MCF 10A (cell line): ENCODE measurements around the gene AK4. TPM values are rescaled to one million over a fixed set of nuclear protein-coding genes. Genes with fewer than 3 reads are reported as not detected.

ENCODE experiments used
- BruUV-seq: library from RNA; stranded (reverse); fragments of 400-500 nt; replicated peaks from 2 replicates; lab custom pipeline; 2021; lab: Mats Ljungman, UMichigan
- CTCF ChIA-PET: fragments of 300-600 bp; sonication (Branson Sonifier 250); formaldehyde crosslinking; extraction: SDS; loops from one replicate; lab custom pipeline; 2021; ENCODE audit warnings: antibody characterized with exemption, inconsistent platforms; lab: Yijun Ruan, JAX
- POLR2A ChIA-PET: fragments of 300-600, 350-650 bp; sonication (Branson Sonifier 250); formaldehyde crosslinking; extraction: SDS; loops from one replicate; lab custom pipeline; 2020; ENCODE audit warnings: antibody characterized with exemption, inconsistent platforms; lab: Yijun Ruan, JAX
- DNase-seq: peaks from one replicate; pipeline ENCODE4 v3.0.0-alpha.2; 2018; ENCODE audit not compliant: unreplicated experiment
- H3K27ac Mint-ChIP-seq: one replicate; pipeline ENCODE4 v1.8.0; 2022; ENCODE audit warnings: mild to moderate bottlenecking, low read depth, mixed read lengths; ENCODE audit not compliant: unreplicated experiment
- H3K27me3 Mint-ChIP-seq: one replicate; pipeline ENCODE4 v1.8.0; 2022; ENCODE audit warnings: mixed read lengths; ENCODE audit not compliant: insufficient read depth, unreplicated experiment
- H3K36me3 Mint-ChIP-seq: one replicate; pipeline ENCODE4 v1.8.0; 2022; ENCODE audit warnings: mild to moderate bottlenecking, moderate library complexity, mixed read lengths; ENCODE audit not compliant: insufficient read depth, unreplicated experiment
- H3K4me1 Mint-ChIP-seq: one replicate; pipeline ENCODE4 v1.8.0; 2022; ENCODE audit warnings: mixed read lengths; ENCODE audit not compliant: insufficient read depth, unreplicated experiment
- H3K4me3 Mint-ChIP-seq: one replicate; pipeline ENCODE4 v1.8.0; 2022; ENCODE audit warnings: mild to moderate bottlenecking, moderate library complexity, mixed read lengths; ENCODE audit not compliant: unreplicated experiment
- H3K9me3 Mint-ChIP-seq: one replicate; pipeline ENCODE4 v1.8.0; 2022; ENCODE audit warnings: mixed read lengths; ENCODE audit not compliant: unreplicated experiment
- intact Hi-C: fragments of 100-400 bp; cut with micrococcal nuclease; formaldehyde crosslinking; loops from 2 replicates; pipeline ENCODE4 v1.14.1; 2022
- total RNA-seq: library from RNA; stranded (reverse); gene quantifications from 2 replicates; pipeline ENCODE4 v1.2.3, GENCODE V29; 2022
- TF ChIP-seq, protein P1 (sequence below): fragments of 200-600 bp; IDR thresholded peaks from one replicate; pipeline ENCODE4 v1.8.0; 2022; ENCODE audit warnings: antibody characterized with exemption, mild to moderate bottlenecking; ENCODE audit not compliant: unreplicated experiment

AK4 gene
- total RNA-seq, 1 experiment from 2014 or later = 57.1 TPM

DNA sequence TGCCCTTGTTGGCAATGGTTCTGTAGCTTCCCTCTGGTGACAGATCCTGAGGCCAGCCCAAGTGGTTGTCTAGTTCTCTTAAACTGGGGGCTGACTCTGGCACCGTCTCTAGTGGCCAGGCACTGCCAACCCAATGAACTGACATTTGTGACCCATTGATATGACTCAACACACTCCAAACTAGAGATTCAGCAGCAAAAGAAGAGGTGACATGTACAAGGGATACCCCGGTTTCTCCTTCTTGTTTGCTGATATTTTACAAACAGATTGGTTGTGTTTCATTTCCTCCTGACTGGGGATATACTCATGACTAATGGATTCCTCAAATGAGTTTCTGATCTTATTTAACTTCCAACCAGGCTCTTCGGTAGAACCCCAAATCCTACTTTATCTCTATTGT is 95.5 kb downstream of the AK4 start:
- no TSS peak for BruUV-seq
- Mint-ChIP-seq H3K4me3 (no peak overlapping the region), H3K27ac (no peak overlapping the region), H3K36me3 (no peaks in the 10 kb centered on the region), H3K27me3 (no peaks in the 10 kb centered on the region), H3K4me1 (peaks cover 11% of the 10 kb centered on the region), H3K9me3 (no peaks in the 10 kb centered on the region)
- TF ChIP-seq, protein P1, sequence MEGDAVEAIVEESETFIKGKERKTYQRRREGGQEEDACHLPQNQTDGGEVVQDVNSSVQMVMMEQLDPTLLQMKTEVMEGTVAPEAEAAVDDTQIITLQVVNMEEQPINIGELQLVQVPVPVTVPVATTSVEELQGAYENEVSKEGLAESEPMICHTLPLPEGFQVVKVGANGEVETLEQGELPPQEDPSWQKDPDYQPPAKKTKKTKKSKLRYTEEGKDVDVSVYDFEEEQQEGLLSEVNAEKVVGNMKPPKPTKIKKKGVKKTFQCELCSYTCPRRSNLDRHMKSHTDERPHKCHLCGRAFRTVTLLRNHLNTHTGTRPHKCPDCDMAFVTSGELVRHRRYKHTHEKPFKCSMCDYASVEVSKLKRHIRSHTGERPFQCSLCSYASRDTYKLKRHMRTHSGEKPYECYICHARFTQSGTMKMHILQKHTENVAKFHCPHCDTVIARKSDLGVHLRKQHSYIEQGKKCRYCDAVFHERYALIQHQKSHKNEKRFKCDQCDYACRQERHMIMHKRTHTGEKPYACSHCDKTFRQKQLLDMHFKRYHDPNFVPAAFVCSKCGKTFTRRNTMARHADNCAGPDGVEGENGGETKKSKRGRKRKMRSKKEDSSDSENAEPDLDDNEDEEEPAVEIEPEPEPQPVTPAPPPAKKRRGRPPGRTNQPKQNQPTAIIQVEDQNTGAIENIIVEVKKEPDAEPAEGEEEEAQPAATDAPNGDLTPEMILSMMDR = no peak
- intact Hi-C loops = no loop called here
- CTCF ChIA-PET = interaction anchor here (0.6 to 1.2 kb wide), 3 partner anchors 15 to 444 kb away, joined by 3 to 4 read pairs (median 3); no protein-coding TSS in a partner anchor
- DNase-seq = no peak
- POLR2A ChIA-PET = interaction anchor here (4.0 kb wide), 1 partner anchor 11 kb away, joined by 11 read pairs; no protein-coding TSS in a partner anchor

DNA sequence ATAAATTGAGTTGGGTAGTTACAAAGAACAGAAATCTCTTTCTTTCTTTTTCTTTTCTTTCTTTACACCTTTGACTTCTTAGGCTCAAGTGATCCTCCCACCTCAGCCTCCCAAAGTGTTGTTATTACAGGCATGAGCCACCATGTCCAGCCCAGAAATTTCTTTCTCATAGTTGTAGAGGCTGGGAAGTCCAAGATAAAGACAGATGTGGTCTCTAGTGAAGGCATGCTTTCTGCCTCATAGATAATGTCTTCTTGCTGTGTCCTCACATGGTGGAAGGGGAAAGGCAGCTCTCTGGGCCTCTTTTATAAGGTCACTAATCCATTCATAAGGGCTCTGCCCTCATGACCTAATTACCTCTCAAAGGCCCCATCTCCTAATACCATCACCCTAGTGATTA is 97.3 kb downstream of the AK4 start:
- ChIA-PET CTCF (no interaction called here), POLR2A (interaction anchor here (4.0 kb wide), 1 partner anchor 9 kb away, joined by 11 read pairs; no protein-coding TSS in a partner anchor)
- H3K27me3 Mint-ChIP-seq = no peaks in the 10 kb centered on the region
- intact Hi-C loops = no loop called here
- no peaks in the 10 kb centered on the region for H3K9me3 Mint-ChIP-seq
- TF ChIP-seq, protein P1 = no peak
- BruUV-seq = no TSS peak
- no peak overlapping the region for H3K27ac Mint-ChIP-seq
- H3K4me3 Mint-ChIP-seq = no peak overlapping the region
- no peaks in the 10 kb centered on the region for H3K36me3 Mint-ChIP-seq
- H3K4me1 Mint-ChIP-seq = peaks cover 11% of the 10 kb centered on the region
- DNase-seq = no peak

DNA sequence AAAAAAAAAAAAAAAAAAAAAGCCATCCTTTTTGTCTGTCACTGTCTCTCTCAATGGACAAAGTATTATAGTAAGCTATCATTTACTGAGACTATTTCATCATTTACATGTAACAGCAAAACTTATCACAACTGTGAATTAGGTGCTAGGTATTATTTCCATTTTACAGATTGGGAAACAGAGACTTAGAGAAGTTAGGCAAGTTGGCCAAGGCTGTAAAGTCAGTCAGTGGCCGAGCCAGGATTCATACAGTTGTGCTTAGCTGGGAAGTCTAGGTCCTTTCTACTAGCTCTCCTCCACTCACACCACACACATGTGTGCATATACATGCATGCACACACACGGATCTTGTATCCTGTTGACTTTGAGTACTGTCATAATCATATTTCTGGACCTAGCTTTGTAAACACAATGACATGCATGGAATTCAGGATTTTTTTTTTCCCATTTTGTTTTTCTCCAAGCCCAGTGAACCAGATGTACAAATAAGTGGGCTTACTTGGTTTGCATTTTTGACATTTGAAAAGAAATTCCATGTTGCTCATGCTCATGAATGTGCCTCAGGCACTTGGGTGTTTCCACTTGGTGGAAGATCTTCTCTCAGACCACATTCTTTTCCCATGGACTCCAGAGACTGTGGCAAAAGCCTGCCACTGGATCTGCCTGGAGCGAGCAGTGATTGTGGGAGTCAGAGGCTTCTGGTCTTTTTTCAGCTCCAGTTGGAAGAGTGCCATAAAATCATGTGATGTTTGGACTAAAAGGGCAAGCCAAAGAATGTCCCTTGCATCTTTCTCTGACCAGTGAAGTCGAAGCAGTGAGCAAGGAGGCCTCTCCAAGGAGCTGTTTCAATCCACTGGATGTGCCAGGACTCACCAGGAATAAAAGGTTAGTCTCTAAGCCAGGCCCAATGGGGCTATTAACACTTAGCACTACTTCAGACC is 99.7 kb downstream of the AK4 start:
- H3K27ac Mint-ChIP-seq = peak overlapping the region; percentile 90
- DNase-seq = peak; percentile 78
- TF ChIP-seq, protein P1 = no peak
- no peaks in the 10 kb centered on the region for H3K9me3 Mint-ChIP-seq
- ChIA-PET CTCF (interaction anchor here (0.6 to 1.9 kb wide), 12 partner anchors 10 to 1232 kb away, joined by 3 to 6 read pairs (median 4); no protein-coding TSS in a partner anchor), POLR2A (interaction anchor here (0.5 to 2.1 kb wide), 7 partner anchors 10 to 1005 kb away, joined by 3 to 7 read pairs (median 4); partner anchors contain the start of genes LEPR and LEPROT)
- peaks cover 11% of the 10 kb centered on the region for H3K4me1 Mint-ChIP-seq
- intact Hi-C loops = no loop called here
- no peaks in the 10 kb centered on the region for H3K27me3 Mint-ChIP-seq
- H3K36me3 Mint-ChIP-seq = no peaks in the 10 kb centered on the region
- H3K4me3 Mint-ChIP-seq = peak overlapping the region; percentile 38
- BruUV-seq = no TSS peak

DNA sequence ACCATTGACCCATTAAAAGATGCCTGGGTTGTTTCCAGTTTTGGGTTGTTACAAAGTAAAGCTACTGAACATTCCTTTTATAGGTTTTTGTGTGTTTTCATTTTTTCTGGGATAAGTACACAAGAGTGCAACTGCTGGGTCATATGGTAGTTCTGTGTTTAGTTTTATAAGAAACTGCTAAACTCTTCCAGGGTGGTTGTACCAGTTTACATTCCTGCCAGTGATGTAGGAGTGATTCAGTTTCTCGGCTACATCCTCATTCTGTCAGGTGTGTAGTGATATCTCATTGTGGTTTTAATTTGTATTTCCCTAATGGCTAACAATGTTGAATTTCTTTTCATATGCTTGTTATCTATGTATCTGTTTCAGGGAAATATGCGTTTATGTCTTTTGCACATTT is 102.8 kb downstream of the AK4 start:
- H3K27me3 Mint-ChIP-seq = no peaks in the 10 kb centered on the region
- H3K36me3 Mint-ChIP-seq = no peaks in the 10 kb centered on the region
- no peak overlapping the region for H3K27ac Mint-ChIP-seq
- TF ChIP-seq, protein P1 = no peak
- no peak overlapping the region for H3K4me3 Mint-ChIP-seq
- H3K9me3 Mint-ChIP-seq = no peaks in the 10 kb centered on the region
- ChIA-PET POLR2A (interaction anchor here (1.2 kb wide), 1 partner anchor 12 kb away, joined by 3 read pairs; no protein-coding TSS in a partner anchor), CTCF (interaction anchor here (1.4 kb wide), 1 partner anchor 14 kb away, joined by 3 read pairs; no protein-coding TSS in a partner anchor)
- H3K4me1 Mint-ChIP-seq = peaks cover 22% of the 10 kb centered on the region
- intact Hi-C loops = no loop called here
- DNase-seq = no peak
- no TSS peak for BruUV-seq
